ENCODE data around the gene IMMT.

DNA sequence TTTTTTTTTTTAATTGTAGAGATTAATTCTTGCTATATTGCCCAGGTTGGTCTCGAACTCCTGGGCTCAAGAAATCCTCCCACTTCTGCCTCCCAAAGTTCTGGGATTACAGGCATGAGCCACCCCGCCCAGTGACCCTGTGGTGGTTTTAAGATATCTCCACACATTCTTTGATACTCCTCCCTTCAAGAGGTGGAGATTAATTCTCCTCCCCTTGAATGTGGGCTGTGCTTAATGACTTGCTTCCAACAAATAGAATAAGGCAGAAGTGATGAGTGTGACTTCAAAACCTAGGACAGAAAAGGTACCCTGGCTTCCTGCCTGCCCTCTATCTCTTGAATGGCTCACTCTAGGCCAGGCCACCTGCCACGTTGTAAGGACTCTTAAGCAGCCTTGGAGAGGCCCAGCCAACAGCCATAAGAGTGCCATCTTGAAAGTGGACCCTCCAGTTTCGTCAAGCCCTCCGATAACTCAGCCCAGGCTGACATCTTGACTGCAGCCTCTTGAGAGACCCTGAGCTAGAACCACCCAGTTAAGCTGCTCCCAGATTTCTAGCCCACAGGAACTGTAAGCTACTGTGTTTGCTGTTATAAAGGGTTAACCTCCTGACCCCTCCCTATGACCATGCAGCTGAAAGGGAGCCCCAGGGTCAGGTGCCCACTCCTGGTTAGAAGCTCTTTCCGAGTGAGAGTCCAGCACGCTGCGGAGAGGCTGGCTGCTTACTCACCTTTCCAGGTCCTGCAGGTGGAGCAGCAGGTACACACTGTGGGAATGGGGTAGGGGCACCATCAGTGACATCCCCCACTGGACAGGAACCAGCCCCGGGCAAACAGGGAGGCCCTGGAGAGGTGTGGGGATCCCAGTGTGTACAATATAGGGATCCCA, 31.6 kb upstream of the IMMT start:
- TF ChIP-seq, protein P1, sequence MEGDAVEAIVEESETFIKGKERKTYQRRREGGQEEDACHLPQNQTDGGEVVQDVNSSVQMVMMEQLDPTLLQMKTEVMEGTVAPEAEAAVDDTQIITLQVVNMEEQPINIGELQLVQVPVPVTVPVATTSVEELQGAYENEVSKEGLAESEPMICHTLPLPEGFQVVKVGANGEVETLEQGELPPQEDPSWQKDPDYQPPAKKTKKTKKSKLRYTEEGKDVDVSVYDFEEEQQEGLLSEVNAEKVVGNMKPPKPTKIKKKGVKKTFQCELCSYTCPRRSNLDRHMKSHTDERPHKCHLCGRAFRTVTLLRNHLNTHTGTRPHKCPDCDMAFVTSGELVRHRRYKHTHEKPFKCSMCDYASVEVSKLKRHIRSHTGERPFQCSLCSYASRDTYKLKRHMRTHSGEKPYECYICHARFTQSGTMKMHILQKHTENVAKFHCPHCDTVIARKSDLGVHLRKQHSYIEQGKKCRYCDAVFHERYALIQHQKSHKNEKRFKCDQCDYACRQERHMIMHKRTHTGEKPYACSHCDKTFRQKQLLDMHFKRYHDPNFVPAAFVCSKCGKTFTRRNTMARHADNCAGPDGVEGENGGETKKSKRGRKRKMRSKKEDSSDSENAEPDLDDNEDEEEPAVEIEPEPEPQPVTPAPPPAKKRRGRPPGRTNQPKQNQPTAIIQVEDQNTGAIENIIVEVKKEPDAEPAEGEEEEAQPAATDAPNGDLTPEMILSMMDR (IDR thresholded peaks at IDR 0.05; ENCODE audit: insufficient read depth, low read length): no peak
- no peak for TF ChIP-seq POLR2AphosphoS5 (IDR thresholded peaks at IDR 0.05; ENCODE audit: low read depth)
- TF ChIP-seq REST (IDR thresholded peaks at IDR 0.05; ENCODE audit: insufficient replicate concordance, low read depth): no peak
- TF ChIP-seq GABPA (IDR thresholded peaks at IDR 0.05; ENCODE audit: low read depth): no peak
